Aorta (tissue), 5 donors: ENCODE measurements around the gene CNGA3. TPM values are rescaled to one million over a fixed set of nuclear protein-coding genes. Genes with fewer than 3 reads are reported as not detected.

ENCODE experiments used
- ATAC-seq: fragments of 200-7000 bp; cut with Tn5 transposase; one replicate; pipeline ENCODE4 v1.9.1; 2022; ENCODE audit warnings: moderate library complexity; ENCODE audit not compliant: low FRiP score
- DNase-seq, 2 donors: peaks; one replicate each; pipeline ENCODE4 v3.0.0-alpha.2; 2020
- H3K27ac ChIP-seq, 2 donors: one replicate each; pipeline ENCODE4 v1.5.1; 2013; ENCODE audit warnings: low read length in 2 of 2, mild to moderate bottlenecking in 2 of 2, moderate library complexity in 2 of 2, control low read depth in 1 of 2, inconsistent platforms in 1 of 2, low read depth in 1 of 2
- H3K27me3 ChIP-seq, 2 donors: one replicate each; pipeline ENCODE4 v1.6.1; 2013; ENCODE audit warnings: control low read depth in 1 of 2, low read length in 1 of 2, mild to moderate bottlenecking in 1 of 2, moderate library complexity in 1 of 2; ENCODE audit not compliant: insufficient read depth in 2 of 2, control insufficient read depth in 1 of 2
- H3K36me3 ChIP-seq, 2 donors: one replicate each; pipeline ENCODE4 v1.6.1; 2013; ENCODE audit warnings: control low read depth in 1 of 2, low read length in 1 of 2, mild to moderate bottlenecking in 1 of 2; ENCODE audit not compliant: insufficient read depth in 2 of 2, control insufficient read depth in 1 of 2
- H3K4me1 ChIP-seq, 2 donors: one replicate each; pipeline ENCODE4 v1.6.1; 2013; ENCODE audit warnings: low read length in 2 of 2, control low read depth in 1 of 2, mild to moderate bottlenecking in 1 of 2, moderate library complexity in 1 of 2; ENCODE audit not compliant: insufficient read depth in 2 of 2, control insufficient read depth in 1 of 2
- H3K4me3 ChIP-seq, 2 donors: one replicate each; pipeline ENCODE4 v1.5.1; 2013; ENCODE audit warnings: low read length in 2 of 2, control low read depth in 1 of 2, mild to moderate bottlenecking in 1 of 2
- H3K9me3 ChIP-seq: one replicate; pipeline ENCODE4 v1.6.1; 2013; ENCODE audit warnings: mild to moderate bottlenecking, low read length; ENCODE audit not compliant: control insufficient read depth
- WGBS, 2 donors: extraction: QIAGEN DNeasy Blood & Tissue Kit; methylation state at CpG; one replicate each; pipeline ENCODE4 v1.1.7; 2013; 5-methylcytosine and 5-hydroxymethylcytosine counted together
- intact Hi-C, 2 donors: fragments of 100-400 bp; cut with DNase I; formaldehyde crosslinking; loops; one replicate each; pipeline versions ENCODE4 v1.14.2 to v1.15.0; 2022
- polyA plus RNA-seq, 2 donors: library from polyadenylated mRNA; stranded (reverse); fragments of 200-250 nt; gene quantifications; one replicate each; pipeline ENCODE4 v1.2.3, GENCODE V29; 2013
- total RNA-seq, 2 donors: library from RNA; stranded (reverse); fragmentation: NEBNext Ultra II Directional; extraction: Animal tissue kit (Norgen Biotek cat#: 25700); gene quantifications; one replicate each; pipeline ENCODE4 v1.2.1, GENCODE V29; 2021
- donor health status: healthy with polysubstance abuse.
- donor health status: Bipolar disorder and iron deficiency.
- donor health status: DM: no; HTN: no; CAD: no.
- donor health status: DM: no; HTN: no; CAD: no.
- donor health status: DM: yes; HTN: yes; CAD: no.

Gene CNGA3
- total and polyA plus RNA-seq, 4 donors, result not detected

- WGBS, 2 donors, result 53 to 58% methylated on average over 1 of the region's 1 CpG
- peaks cover 0 to 2% of the 10 kb centered on the region in 2 donors for H3K27me3 ChIP-seq
- peaks cover 7% of the 10 kb centered on the region for H3K9me3 ChIP-seq
- intact Hi-C loops, result no loop called here
- H3K36me3 ChIP-seq, result no peaks in the 10 kb centered on the region
- ATAC-seq (no peak), DNase-seq (no peak)
- no peak overlapping the region for H3K27ac ChIP-seq
- no peaks in the 10 kb centered on the region for H3K4me1 ChIP-seq
- no peak overlapping the region for H3K4me3 ChIP-seq
Observed at GRCh38 chr2:98367721-98368120, 21.5 kb downstream of the CNGA3 start.

- intact Hi-C loops, result no loop called here
- peaks cover 7% of the 10 kb centered on the region for H3K9me3 ChIP-seq
- no peak overlapping the region for H3K27ac ChIP-seq
- no peak overlapping the region for H3K4me3 ChIP-seq
- no peaks in the 10 kb centered on the region for H3K4me1 ChIP-seq
- H3K36me3 ChIP-seq, result no peaks in the 10 kb centered on the region
- peak in 1 of 2 donors; percentile 13 for DNase-seq
- H3K27me3 ChIP-seq, result peaks cover 0 to 2% of the 10 kb centered on the region in 2 donors
- WGBS, 2 donors, result 88 to 89% methylated on average over 9 of the region's 9 CpGs
- ATAC-seq, result no peak
Observed at GRCh38 chr2:98369710-98370239, 23.5 kb downstream of the CNGA3 start.

- H3K36me3 ChIP-seq, result no peaks in the 10 kb centered on the region
- intact Hi-C loops, result no loop called here
- H3K4me3 ChIP-seq, result no peak overlapping the region
- H3K27ac ChIP-seq, result no peak overlapping the region
- DNase-seq, result no peak
- peaks cover 7% of the 10 kb centered on the region for H3K9me3 ChIP-seq
- peaks cover 0 to 2% of the 10 kb centered on the region in 2 donors for H3K27me3 ChIP-seq
- WGBS, 2 donors, result 85 to 86% methylated on average over 4 of the region's 4 CpGs
- ATAC-seq, result no peak
- no peaks in the 10 kb centered on the region for H3K4me1 ChIP-seq
Observed at GRCh38 chr2:98372121-98372520, 25.9 kb downstream of the CNGA3 start.

- H3K4me3 ChIP-seq, result no peak overlapping the region
- H3K27me3 ChIP-seq, result peaks cover 0 to 2% of the 10 kb centered on the region in 2 donors
- intact Hi-C loops, result no loop called here
- no peak for ATAC-seq
- H3K27ac ChIP-seq, result no peak overlapping the region
- no peaks in the 10 kb centered on the region for H3K36me3 ChIP-seq
- no peak for DNase-seq
- H3K4me1 ChIP-seq, result no peaks in the 10 kb centered on the region
- 55 to 63% methylated on average over 5 of the region's 5 CpGs for WGBS, 2 donors
- peaks cover 7% of the 10 kb centered on the region for H3K9me3 ChIP-seq
Observed at GRCh38 chr2:98372579-98372978, 26.3 kb downstream of the CNGA3 start.

- Histone ChIP-seq H3K27ac (no peak overlapping the region), H3K4me3 (no peak overlapping the region), H3K36me3 (no peaks in the 10 kb centered on the region), H3K9me3 (no peaks in the 10 kb centered on the region), H3K4me1 (no peaks in the 10 kb centered on the region), H3K27me3 (no peaks in the 10 kb centered on the region)
- intact Hi-C loops, result no loop called here
- 65 to 68% methylated on average over 5 of the region's 5 CpGs for WGBS, 2 donors
- DNase-seq, result no peak
- ATAC-seq, result no peak
Observed at GRCh38 chr2:98374286-98374685, 28.0 kb downstream of the CNGA3 start.

GRCh38 chr2:98374958-98375570 lies 28.8 kb downstream of the CNGA3 start:
- no peak overlapping the region for H3K27ac ChIP-seq
- DNase-seq, result no peak
- no peak overlapping the region for H3K4me3 ChIP-seq
- no peaks in the 10 kb centered on the region for H3K36me3 ChIP-seq
- no peaks in the 10 kb centered on the region for H3K9me3 ChIP-seq
- WGBS, 2 donors, result 86 to 91% methylated on average over 11 of the region's 11 CpGs
- ATAC-seq, result no peak
- no peaks in the 10 kb centered on the region for H3K4me1 ChIP-seq
- intact Hi-C loops, result no loop called here
- no peaks in the 10 kb centered on the region for H3K27me3 ChIP-seq

GRCh38 chr2:98376301-98376910 lies 30.1 kb downstream of the CNGA3 start:
- no peak for DNase-seq
- no peaks in the 10 kb centered on the region for H3K4me1 ChIP-seq
- no peaks in the 10 kb centered on the region for H3K27me3 ChIP-seq
- 72 to 79% methylated on average over 6 of the region's 6 CpGs for WGBS, 2 donors
- H3K27ac ChIP-seq, result no peak overlapping the region
- intact Hi-C loops, result no loop called here
- no peak for ATAC-seq
- H3K4me3 ChIP-seq, result no peak overlapping the region
- H3K9me3 ChIP-seq, result no peaks in the 10 kb centered on the region
- no peaks in the 10 kb centered on the region for H3K36me3 ChIP-seq

GRCh38 chr2:98376996-98377395 lies 30.7 kb downstream of the CNGA3 start:
- H3K9me3 ChIP-seq, result no peaks in the 10 kb centered on the region
- no peaks in the 10 kb centered on the region for H3K27me3 ChIP-seq
- DNase-seq, result no peak
- intact Hi-C loops, result no loop called here
- H3K36me3 ChIP-seq, result no peaks in the 10 kb centered on the region
- no peak overlapping the region for H3K27ac ChIP-seq
- ATAC-seq, result no peak
- H3K4me1 ChIP-seq, result no peaks in the 10 kb centered on the region
- 43 to 56% methylated on average over 8 of the region's 8 CpGs for WGBS, 2 donors
- H3K4me3 ChIP-seq, result no peak overlapping the region

GRCh38 chr2:98377544-98377943 lies 31.3 kb downstream of the CNGA3 start:
- Histone ChIP-seq H3K9me3 (no peaks in the 10 kb centered on the region), H3K4me1 (no peaks in the 10 kb centered on the region), H3K27me3 (no peaks in the 10 kb centered on the region), H3K27ac (no peak overlapping the region), H3K4me3 (no peak overlapping the region), H3K36me3 (no peaks in the 10 kb centered on the region)
- no peak for DNase-seq
- 78 to 85% methylated on average over 7 of the region's 7 CpGs for WGBS, 2 donors
- intact Hi-C loops, result no loop called here
- no peak for ATAC-seq
